Epithelial cell of proximal tubule (primary cell): ENCODE data around the gene PRLR. TPM values are rescaled to one million over a fixed set of nuclear protein-coding genes. Genes with fewer than 3 reads are reported as not detected.

Source experiments
- DNase-seq: peaks from one replicate; pipeline ENCODE4 v3.0.0-alpha.2; 2011; ENCODE audit warnings: low read depth
- H3K4me3 ChIP-seq: 2 replicates; pipeline ENCODE4 v1.5.1; 2011; ENCODE audit warnings: low read depth, mild to moderate bottlenecking, low read length
- CTCF ChIP-seq: conservative IDR thresholded peaks from 2 replicates; pipeline ENCODE4 v1.5.1; 2012; ENCODE audit warnings: low read depth, mild to moderate bottlenecking, low read length
- total RNA-seq: library from RNA; depleted of rRNA; stranded (reverse); fragments of >200 nt; gene quantifications from 2 replicates; pipeline ENCODE4 v1.2.3, GENCODE V29; 2015

PRLR gene
- total RNA-seq, 1 donor from 2014 or later, result 0.35 TPM

GRCh38 chr5:35015063-35015462 lies 215.2 kb downstream of the PRLR start:
- TF ChIP-seq CTCF, result no peak
- no peak overlapping the region for H3K4me3 ChIP-seq
- DNase-seq, result no peak

- no peak for DNase-seq
- TF ChIP-seq CTCF, result no peak
- H3K4me3 ChIP-seq, result no peak overlapping the region
These were observed 217.5 kb downstream of the PRLR start for GRCh38 chr5:35012796-35013195.

GRCh38 chr5:35012365-35012764 lies 217.9 kb downstream of the PRLR start:
- DNase-seq, result no peak
- no peak overlapping the region for H3K4me3 ChIP-seq
- TF ChIP-seq CTCF, result no peak

- TF ChIP-seq CTCF, result no peak
- H3K4me3 ChIP-seq, result no peak overlapping the region
- no peak for DNase-seq
These were observed 219.6 kb downstream of the PRLR start for GRCh38 chr5:35010676-35011075.

GRCh38 chr5:35009657-35010056 lies 220.6 kb downstream of the PRLR start:
- no peak for DNase-seq
- no peak overlapping the region for H3K4me3 ChIP-seq
- TF ChIP-seq CTCF, result no peak

- no peak overlapping the region for H3K4me3 ChIP-seq
- no peak for DNase-seq
- no peak for TF ChIP-seq CTCF
These were observed 221.3 kb downstream of the PRLR start for GRCh38 chr5:35009019-35009418.

GRCh38 chr5:35004771-35005170 lies 225.5 kb downstream of the PRLR start:
- DNase-seq, result no peak
- no peak for TF ChIP-seq CTCF
- no peak overlapping the region for H3K4me3 ChIP-seq
